Inflammatory macrophage treated with lipopolysaccharide for 1 hour (primary cell): ENCODE data around the gene UBE4B.
"Not testable (repeated sequence)": the region's sequence is repeated elsewhere in the genome, so short reads cannot be mapped to it uniquely, and the experiment has no call there.

Source experiments
- DNase-seq, 2 donors: peaks; one replicate each; pipeline ENCODE4 v3.0.0-alpha.2; 2020 to 2022

Gene UBE4B

GRCh38 chr1:10032590-10033358 lies at the start of gene UBE4B:
Gene UBE4B, plus strand, starts transcription at chr1:10032958. Its CDS starts 713 bp downstream, at chr1:10033671.
- DNase-seq = peak; percentile 97 to 99

GRCh38 chr1:9984253-9984652 lies 48.5 kb upstream of the UBE4B start:
- DNase-seq = no peak

DNA sequence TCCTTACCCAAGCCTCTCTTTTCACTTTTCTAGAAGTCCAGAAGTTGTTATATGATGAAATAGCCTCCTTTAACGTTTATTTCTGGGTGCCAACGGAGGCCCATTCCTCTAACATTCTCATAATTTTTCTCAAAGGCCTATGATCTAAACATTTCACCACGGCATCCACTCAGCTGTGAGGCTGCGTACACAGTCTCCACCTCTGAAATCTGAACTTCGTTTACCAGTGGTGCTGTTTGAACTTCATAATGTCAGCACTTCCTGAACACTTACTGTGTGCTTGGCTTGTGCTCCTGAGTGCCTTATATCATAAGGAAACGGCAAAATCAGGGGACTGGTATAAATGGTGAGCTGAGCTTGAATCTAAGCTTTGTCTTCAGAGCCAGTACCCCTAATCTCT lies 47.8 kb upstream of the UBE4B start:
- no peak for DNase-seq

DNA sequence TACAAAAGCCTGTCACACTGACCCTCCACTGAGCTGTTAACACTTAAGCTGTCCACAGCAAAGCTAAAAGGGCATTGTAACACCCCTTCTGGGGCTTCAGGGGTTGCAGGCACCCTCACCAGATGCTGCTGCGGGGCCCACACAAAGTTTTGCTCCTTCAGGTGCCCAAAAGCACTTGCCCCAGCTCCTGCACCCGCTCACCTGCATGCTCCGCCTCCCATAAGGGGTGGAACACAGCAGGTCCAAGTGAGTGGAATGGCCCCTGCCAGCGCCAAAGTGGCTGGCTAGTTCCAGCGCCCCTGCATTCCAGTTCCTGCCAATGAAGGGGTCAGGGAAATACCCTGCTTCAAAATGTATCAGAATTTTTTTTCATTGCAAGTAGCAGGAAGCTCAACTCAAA lies 43.0 kb upstream of the UBE4B start:
- no peak for DNase-seq

- peak; percentile 47 to 60 for DNase-seq
These were observed 41.8 kb upstream of the UBE4B start for GRCh38 chr1:9990944-9991343.

GRCh38 chr1:9992910-9993309 lies 39.8 kb upstream of the UBE4B start:
- DNase-seq = no peak

DNA sequence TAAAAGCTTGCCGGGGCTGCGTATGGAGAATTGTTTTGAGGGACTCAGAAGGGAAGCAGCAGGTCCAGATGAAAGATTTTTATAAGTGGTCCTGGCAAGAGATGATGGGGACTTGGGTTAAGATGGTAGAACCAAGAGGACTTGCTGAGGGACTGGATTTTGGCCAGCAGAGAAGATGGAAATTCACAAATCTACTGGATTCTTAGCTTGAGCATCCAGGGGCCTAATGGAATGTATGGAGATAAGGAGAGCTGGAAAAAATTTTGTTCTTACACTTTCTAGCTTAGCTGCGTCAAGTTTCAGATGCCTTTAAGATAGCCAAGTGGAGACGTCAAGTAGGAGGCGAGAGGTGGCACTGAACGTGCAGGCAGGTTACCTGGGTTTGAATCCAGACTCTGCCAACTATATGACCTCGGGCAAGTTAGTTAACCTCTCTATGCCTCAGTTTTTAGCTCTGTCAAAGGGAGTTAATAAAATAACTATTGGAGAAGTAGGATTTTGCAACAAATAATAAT lies 39.1 kb upstream of the UBE4B start:
- no peak for DNase-seq

GRCh38 chr1:9996624-9997582 lies 35.9 kb upstream of the UBE4B start, which contains the start of gene RBP7:
Gene RBP7, plus strand, starts transcription at chr1:9997228. Its CDS starts 31 bp downstream, at chr1:9997259.
- peak; percentile 40 to 44 for DNase-seq

DNA sequence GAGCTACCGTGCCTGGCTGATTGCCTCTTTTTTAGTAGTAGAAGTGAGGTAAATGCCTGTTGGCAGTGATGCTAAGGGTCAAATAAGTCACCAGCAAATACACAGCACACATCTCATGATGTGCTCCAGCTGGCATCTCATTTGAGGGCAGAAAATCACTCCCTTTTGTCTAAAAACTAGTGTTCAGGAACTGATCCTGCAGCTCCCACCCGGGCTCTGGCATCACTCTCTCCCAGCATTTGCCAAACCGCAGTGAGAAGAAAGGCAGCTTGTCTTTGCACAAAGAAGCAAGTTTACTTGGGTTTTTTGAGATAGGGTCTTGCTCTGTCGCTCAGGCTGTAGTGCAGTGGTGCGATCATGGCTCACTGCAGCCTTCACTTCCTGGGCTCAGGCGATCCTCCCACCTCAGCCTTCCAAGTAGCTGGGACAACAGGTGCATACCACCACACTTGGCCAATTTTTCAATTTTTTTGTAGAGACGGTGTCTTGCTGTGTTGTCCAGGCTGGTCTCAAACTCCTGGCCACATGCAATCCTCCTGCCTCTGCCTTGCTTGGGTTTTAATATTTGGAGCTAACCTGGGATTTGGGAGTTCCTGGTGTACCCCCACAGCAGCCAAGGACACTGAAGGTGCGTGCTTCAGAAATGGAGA lies 31.6 kb upstream of the UBE4B start:
- DNase-seq = no peak

GRCh38 chr1:10005248-10005647 lies 27.5 kb upstream of the UBE4B start:
- DNase-seq = not testable (repeated sequence)

- no peak for DNase-seq
These were observed 25.6 kb upstream of the UBE4B start for GRCh38 chr1:10007169-10007568.

DNA sequence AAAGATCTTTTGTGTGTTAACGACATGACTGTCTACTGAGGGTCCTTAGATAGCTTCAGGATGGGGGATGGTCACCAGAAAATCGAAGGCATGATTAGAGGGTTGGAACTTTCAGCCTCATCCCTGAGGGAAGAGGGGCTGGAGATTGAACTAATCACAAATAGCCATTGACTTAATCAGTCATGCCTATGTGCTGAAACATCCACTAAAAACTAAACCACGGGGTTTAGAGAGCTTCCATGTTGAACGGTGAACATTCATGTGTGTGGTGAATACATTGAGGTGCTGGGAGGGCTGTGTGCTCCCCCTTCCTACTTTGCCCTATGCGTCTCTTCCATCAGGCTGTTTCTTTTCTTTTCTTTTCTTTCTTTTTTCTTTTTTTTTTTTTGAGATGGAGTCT lies 18.7 kb upstream of the UBE4B start:
- DNase-seq = no peak

DNA sequence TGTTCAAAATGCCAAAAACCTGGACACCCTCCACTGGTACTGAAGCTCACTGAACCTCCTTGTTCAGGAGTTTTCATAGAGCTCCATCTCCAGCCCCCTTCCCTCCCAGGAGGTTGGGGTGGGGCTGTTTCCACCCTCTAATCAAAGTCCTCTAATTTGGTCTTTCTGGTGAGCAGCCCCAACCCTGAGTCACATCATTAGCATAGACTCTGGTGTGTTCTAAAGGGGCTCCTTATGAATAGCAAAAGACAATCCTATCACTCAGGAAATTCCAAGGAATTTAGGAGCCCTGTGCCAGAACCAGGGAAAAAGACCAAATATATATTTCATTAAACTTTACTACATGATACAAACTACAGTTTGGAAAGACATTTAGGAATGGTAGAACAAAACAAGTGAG lies 13.2 kb upstream of the UBE4B start:
- no peak for DNase-seq

- DNase-seq = no peak
These were observed 12.7 kb upstream of the UBE4B start for GRCh38 chr1:10020086-10020485.

- DNase-seq = not testable (repeated sequence)
These were observed 12.1 kb upstream of the UBE4B start for GRCh38 chr1:10020678-10021077.

GRCh38 chr1:10021992-10022391 lies 10.8 kb upstream of the UBE4B start:
- DNase-seq = not testable (repeated sequence)

DNA sequence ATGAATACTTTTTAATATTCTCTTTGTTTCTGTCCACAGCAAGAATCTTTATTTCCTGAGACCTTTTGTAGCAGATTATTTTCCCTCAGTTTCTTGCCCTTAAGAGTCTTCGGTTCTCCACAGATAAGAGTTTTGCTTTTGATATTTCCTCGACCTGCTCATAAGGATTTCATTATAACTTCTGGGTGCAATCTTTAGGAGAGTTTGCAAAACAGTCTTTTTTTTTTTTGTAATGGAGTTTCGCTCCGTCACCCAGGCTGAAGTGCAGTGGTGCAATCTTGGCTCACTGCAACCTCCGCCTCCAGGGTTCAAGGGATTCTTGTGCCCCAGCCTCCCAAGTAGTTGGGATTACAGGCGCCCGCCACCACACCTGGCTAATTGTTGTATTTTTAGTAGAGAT lies 10.1 kb upstream of the UBE4B start:
- DNase-seq = peak; percentile 57 to 62

DNA sequence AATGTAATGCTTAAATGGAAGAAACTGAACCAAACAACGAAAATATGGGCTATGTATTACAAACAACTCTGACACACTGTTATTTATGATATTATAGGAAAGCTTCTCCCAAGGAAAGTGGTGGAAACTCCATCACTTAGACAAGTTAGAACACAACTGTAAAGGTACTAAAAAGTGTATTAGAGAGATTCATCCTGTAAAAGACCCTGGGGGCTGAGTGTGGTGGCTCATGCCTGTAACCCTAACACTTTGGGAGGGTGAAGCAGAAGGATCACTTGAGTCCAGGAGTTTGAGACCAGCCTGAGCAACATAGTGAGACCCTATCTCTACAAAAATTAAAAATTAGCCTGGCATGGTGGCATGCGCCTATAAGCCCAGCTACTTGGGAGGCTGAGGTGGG lies 7.4 kb upstream of the UBE4B start:
- DNase-seq = no peak

DNA sequence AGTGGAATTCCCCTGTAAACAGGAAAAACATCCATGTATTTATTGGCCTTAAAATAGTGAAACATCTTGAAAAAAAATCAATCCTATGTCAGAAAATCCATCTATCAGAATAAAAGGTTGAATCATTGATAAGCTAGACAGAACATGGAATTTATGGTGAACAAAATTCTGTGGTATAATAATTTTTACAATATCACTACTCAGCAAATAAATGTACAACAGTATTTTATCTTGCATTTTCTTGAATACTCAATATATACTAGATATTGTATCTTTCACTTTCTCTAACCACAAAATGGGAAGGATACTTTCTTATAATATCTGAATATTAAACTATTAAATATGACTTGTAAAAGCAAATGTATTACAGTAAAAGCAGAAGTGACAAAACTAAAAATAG lies 5.7 kb upstream of the UBE4B start:
- DNase-seq = no peak

GRCh38 chr1:10028956-10029500 lies 3.7 kb upstream of the UBE4B start:
- DNase-seq = peak; percentile 44 to 46

DNA sequence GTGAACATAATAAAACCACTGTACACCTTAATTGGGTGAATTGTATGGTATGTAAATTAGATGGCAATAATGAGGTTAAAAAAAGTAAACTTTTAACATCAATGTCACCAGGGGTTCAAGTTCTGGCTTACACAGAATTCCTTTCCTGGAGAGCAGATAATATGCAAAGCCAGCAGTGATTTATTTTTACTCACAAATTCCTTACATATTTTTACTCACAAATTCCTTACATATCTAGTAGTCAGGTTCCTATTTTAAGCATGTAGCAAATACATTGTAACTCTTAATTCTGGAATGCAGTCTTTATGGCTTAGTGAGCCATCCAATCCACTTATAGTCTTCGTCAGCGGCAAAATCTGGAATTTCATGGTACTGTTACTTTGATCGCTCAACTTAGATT lies 1.3 kb upstream of the UBE4B start:
- no peak for DNase-seq

DNA sequence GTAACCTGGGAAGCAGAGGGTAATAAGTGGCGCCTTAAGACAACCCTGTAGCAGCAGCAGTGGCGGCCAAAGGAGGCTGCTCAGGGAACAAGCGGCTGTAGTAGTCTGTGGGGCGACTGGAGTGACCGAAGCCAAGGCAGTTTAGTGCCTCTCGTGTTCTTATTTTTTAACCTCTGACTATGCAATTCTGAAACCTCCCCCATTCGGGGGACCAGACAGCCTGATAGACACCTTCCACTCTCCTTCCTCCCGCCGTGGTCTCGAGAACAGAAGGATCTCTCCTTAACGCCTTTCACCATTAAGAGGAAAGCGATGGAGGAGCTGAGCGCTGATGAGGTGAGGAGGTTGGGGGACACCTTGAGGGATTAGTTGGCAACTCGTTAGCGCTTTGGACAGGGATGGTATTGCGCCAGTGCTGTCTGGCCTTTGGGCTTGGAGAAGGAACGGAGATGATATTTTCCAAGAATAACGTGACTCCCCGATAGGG lies 644 bp downstream of the UBE4B start:
- DNase-seq = peak; percentile 18 to 24

DNA sequence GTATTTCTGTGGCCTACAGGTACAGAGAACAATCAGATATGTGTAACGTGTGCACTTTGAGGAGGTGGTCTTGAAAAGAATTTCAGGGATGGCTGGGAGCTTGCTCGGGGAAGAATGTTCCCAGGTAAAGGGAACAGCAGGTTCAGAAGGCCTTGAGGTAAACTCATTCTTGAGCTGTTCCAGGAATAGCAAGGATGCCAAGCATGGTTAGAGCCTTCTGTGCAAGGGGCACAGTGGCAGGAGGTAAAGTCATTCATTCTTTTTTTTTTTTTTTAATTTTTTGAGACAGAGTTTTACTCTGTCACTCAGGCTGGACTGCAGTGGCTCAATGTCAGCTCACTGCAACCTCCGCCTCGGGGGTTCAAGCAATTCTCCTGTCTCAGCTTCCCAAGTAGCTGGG lies 10.0 kb downstream of the UBE4B start:
- DNase-seq = no peak
